Heart left ventricle (tissue), 16 donors: ENCODE data around the gene IPO5. TPM values are rescaled to one million over a fixed set of nuclear protein-coding genes. Genes with fewer than 3 reads are reported as not detected.

Experiments used
- ATAC-seq, 4 donors: fragments of 200-7000 bp; cut with Tn5 transposase; one replicate each; pipeline ENCODE4 v1.9.1; 2020 to 2022; ENCODE audit warnings: moderate library complexity in 4 of 4, mild to moderate bottlenecking in 3 of 4, moderate number of reproducible peaks in 1 of 4
- DNase-seq, 5 donors: peaks; one replicate each; pipeline ENCODE4 v3.0.0-alpha.2; 2020
- H3K27ac ChIP-seq, 12 donors: fragments of 200-600 bp; sonication (generic) in 4 of 12; one replicate each; pipeline versions ENCODE4 v1.5.0 to v1.8.0; 2016 to 2022; ENCODE audit warnings: mild to moderate bottlenecking in 2 of 12
- H3K27me3 ChIP-seq, 9 donors: fragments of 200-600 bp; sonication (generic) in 2 of 9; one replicate each; pipeline versions ENCODE4 v1.5.1 to v1.8.0; 2016 to 2022; ENCODE audit warnings: mild to moderate bottlenecking in 3 of 9
- H3K36me3 ChIP-seq, 9 donors: fragments of 200-600 bp; sonication (generic) in 2 of 9; one replicate each; pipeline versions ENCODE4 v1.5.0 to v1.8.0; 2018 to 2022; ENCODE audit warnings: mild to moderate bottlenecking in 2 of 9
- H3K4me1 ChIP-seq, 12 donors: fragments of 200-600 bp; sonication (generic) in 4 of 12; one replicate each; pipeline versions ENCODE4 v1.5.0 to v1.8.0; 2016 to 2022; ENCODE audit warnings: mild to moderate bottlenecking in 3 of 12
- H3K4me3 ChIP-seq, 12 donors: fragments of 200-600 bp; sonication (generic) in 4 of 12; one replicate each; pipeline versions ENCODE4 v1.5.0 to v1.8.0; 2017 to 2022; ENCODE audit warnings: mild to moderate bottlenecking in 9 of 12, moderate library complexity in 4 of 12
- H3K9me3 ChIP-seq, 12 donors: fragments of 200-600 bp; sonication (generic) in 4 of 12; one replicate each; pipeline versions ENCODE4 v1.5.0 to v1.8.0; 2016 to 2022; ENCODE audit warnings: mild to moderate bottlenecking in 1 of 12
- CTCF ChIP-seq, 12 donors: fragments of 200-600 bp; sonication (generic) in 4 of 12; IDR thresholded peaks; one replicate each; pipeline versions ENCODE4 v1.5.0 to v1.8.0; 2018 to 2022; ENCODE audit warnings: antibody characterized with exemption in 12 of 12, mild to moderate bottlenecking in 5 of 12
- POLR2A ChIP-seq, 2 donors: fragments of 450-650 bp; IDR thresholded peaks; one replicate each; pipeline ENCODE4 v1.6.1; 2017; ENCODE audit warnings: antibody characterized with exemption in 2 of 2, mild to moderate bottlenecking in 2 of 2, moderate library complexity in 2 of 2
- WGBS, 4 donors: extraction: QIAGEN DNeasy Blood & Tissue Kit in 2 of 4; methylation state at CpG; one replicate each; pipeline versions ENCODE4 v1.1.5 to v1.1.7; 2013 to 2018; 5-methylcytosine and 5-hydroxymethylcytosine counted together
- intact Hi-C, 10 donors: fragments of 100-400 bp; cut with DNase I; formaldehyde crosslinking; loops; one replicate each; pipeline versions ENCODE4 v1.11.1 to v1.14.2; 2022
- polyA plus RNA-seq, 2 donors: library from polyadenylated mRNA; stranded (reverse); fragments of 200-250 nt; gene quantifications; one replicate each; pipeline ENCODE4 v1.2.3, GENCODE V29; 2013
- total RNA-seq, 9 donors: library from RNA; depleted of rRNA in 2 of 9; stranded (reverse); fragments of >200 nt in 2 of 9; fragmentation: NEBNext Ultra II Directional in 3 of 9; extraction: Animal tissue kit (Norgen Biotek cat#: 25700) in 3 of 9; gene quantifications; one replicate each; pipeline versions ENCODE4 v1.1.0 to v1.2.4, GENCODE V29; 2016 to 2023
- donor health status: ischemic (EF 13 %, LVEDD 7.1; RV severe dilation, severe dysfunction).
- donor health status: healthy with polysubstance abuse.
- donor health status: DM: no; HTN: yes; CAD: no.
- donor health status: DM: no; HTN: no; CAD: no.
- donor health status: ischemic (EF 25% LVEDD 6.9; RV normal size, moderate dysfunction).
- donor health status: ischemic (EF 25% LVEDD 5.7; RV mildly dilated, moderate dysfunction).
- donor health status: healthy.
- donor health status: DM: yes; HTN: yes; CAD: no.
- donor health status: ischemic (EF 35%, LVEDD 5.7; RV mildly dilated, moderate dysfunction).
- donor health status: nonischemic (EF 11% LVEDD 7.7; RV severe dilation, severe dysfunction).
- donor health status: DM: yes; HTN: yes; CAD: no.
- donor health status: PGD.
- donor health status: ischemic (EF 29% LVEDD 5.4; RV normal size, mild dysfunction).
- donor health status: nonischemic (EF 23%, LVEDD 6.1; RV moderate dilation, normal function).

The IPO5 gene
- total and polyA plus RNA-seq, 11 donors: 18.4 to 219 (median 111) TPM

- no peak overlapping the region for H3K27ac ChIP-seq
- 84 to 91% (median 89%) methylated on average over 6 of the region's 6 CpGs for WGBS, 4 donors
- no peaks in the 10 kb centered on the region for H3K27me3 ChIP-seq
- ATAC-seq (no peak), DNase-seq (no peak)
- no peaks in the 10 kb centered on the region for H3K36me3 ChIP-seq
- H3K9me3 ChIP-seq: no peaks in the 10 kb centered on the region
- TF ChIP-seq POLR2A (IDR thresholded peaks at IDR 0.05): no peak
- TF ChIP-seq CTCF (IDR thresholded peaks at IDR 0.05): no peak
- intact Hi-C loops: no loop called here
- H3K4me3 ChIP-seq: no peak overlapping the region
- H3K4me1 ChIP-seq: no peaks in the 10 kb centered on the region
These were observed 7.9 kb downstream of the IPO5 start for GRCh38 chr13:97961340-97961739.

GRCh38 chr13:97962887-97963286, 9.4 kb downstream of the IPO5 start:
- DNase-seq (no peak), ATAC-seq (no peak)
- H3K27me3 ChIP-seq: no peaks in the 10 kb centered on the region
- WGBS, 4 donors: 89 to 96% (median 92%) methylated on average over 2 of the region's 2 CpGs
- no peak overlapping the region for H3K4me3 ChIP-seq
- no peaks in the 10 kb centered on the region for H3K36me3 ChIP-seq
- H3K9me3 ChIP-seq: no peaks in the 10 kb centered on the region
- TF ChIP-seq POLR2A (IDR thresholded peaks at IDR 0.05): no peak
- no peak for TF ChIP-seq CTCF (IDR thresholded peaks at IDR 0.05)
- H3K4me1 ChIP-seq: no peaks in the 10 kb centered on the region
- no peak overlapping the region for H3K27ac ChIP-seq
- intact Hi-C loops: no loop called here

DNA sequence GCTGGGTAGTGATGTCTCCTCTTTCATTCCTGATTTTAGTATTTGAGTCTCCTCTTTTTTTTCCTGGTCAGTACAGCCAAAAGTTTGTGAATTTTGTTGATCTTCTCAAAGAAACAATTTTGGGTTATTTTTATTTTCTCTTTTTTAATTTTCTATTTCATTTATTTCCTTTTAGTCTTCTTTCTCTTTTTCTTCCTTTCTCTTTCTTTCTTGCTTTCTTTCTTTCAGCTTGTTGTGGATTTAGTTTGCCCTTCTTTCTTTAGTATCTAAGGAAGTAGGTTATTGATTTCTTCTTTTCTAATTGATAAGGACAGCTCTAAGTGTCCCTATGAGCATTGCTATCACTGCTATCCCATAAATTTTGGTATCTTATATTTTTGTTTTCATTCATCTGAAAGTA, 13.8 kb downstream of the IPO5 start:
- Histone ChIP-seq H3K4me3 (no peak overlapping the region), H3K9me3 (no peaks in the 10 kb centered on the region), H3K4me1 (no peaks in the 10 kb centered on the region), H3K27me3 (no peaks in the 10 kb centered on the region), H3K27ac (no peak overlapping the region), H3K36me3 (no peaks in the 10 kb centered on the region)
- TF ChIP-seq CTCF (IDR thresholded peaks at IDR 0.05): no peak
- no peak for TF ChIP-seq POLR2A (IDR thresholded peaks at IDR 0.05)
- no peak for DNase-seq
- no peak for ATAC-seq
- intact Hi-C loops: no loop called here

GRCh38 chr13:97967948-97968347, 14.5 kb downstream of the IPO5 start:
- Histone ChIP-seq H3K27ac (no peak overlapping the region), H3K36me3 (no peaks in the 10 kb centered on the region), H3K27me3 (no peaks in the 10 kb centered on the region), H3K9me3 (no peaks in the 10 kb centered on the region), H3K4me1 (no peaks in the 10 kb centered on the region), H3K4me3 (no peak overlapping the region)
- peak in 1 of 5 donors; percentile 20 for DNase-seq
- ATAC-seq: no peak
- TF ChIP-seq CTCF (IDR thresholded peaks at IDR 0.05) (no peak), POLR2A (IDR thresholded peaks at IDR 0.05) (no peak)
- intact Hi-C loops: no loop called here
- WGBS, 4 donors: 35 to 46% (median 42%) methylated on average over 3 of the region's 3 CpGs
